ENCODE measurements around the gene KIF11. TPM values are rescaled to one million over a fixed set of nuclear protein-coding genes. Genes with fewer than 3 reads are reported as not detected.

The KIF11 gene
- total RNA-seq, 2 donors from 2014 or later: 36.5 to 55.7 TPM

DNA sequence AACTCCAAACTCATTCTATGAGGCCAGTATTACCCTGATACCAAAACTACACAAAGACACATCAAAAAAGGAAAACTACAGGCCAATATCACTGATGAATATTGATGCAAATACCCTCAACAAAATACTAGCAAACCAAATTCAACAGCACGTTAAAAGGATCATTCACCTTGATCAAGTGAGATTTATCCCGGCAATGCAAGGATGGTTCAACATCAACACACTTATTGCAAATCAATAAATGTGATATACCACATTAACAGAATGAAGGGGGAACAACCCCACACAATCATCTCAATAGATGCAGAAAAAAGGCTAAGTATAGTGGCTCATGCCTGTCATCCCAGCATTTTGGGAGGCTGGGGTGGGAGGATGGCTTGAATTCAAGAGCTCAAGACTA lies 39.0 kb upstream of the KIF11 start:
- Histone ChIP-seq H3K27me3 (ENCODE audit: control insufficient read depth, insufficient read depth, low read length, poor library complexity, severe bottlenecking) (no peaks in the 10 kb centered on the region), H3K9me3 (ENCODE audit: control insufficient read depth, low read length) (peaks cover 39% of the 10 kb centered on the region), H3K36me3 (ENCODE audit: control insufficient read depth, insufficient read depth, low read length) (peaks cover 51% of the 10 kb centered on the region), H3K4me1 (ENCODE audit: control insufficient read depth, insufficient read depth, low read length) (no peaks in the 10 kb centered on the region), H3K4me3 (ENCODE audit: low read length) (no peak overlapping the region), H3K27ac (ENCODE audit: low read depth, low read length) (no peak overlapping the region), H3K9ac (ENCODE audit: extremely low read depth, low read length, poor library complexity, severe bottlenecking) (no peak overlapping the region)
- H3K4me3 Mint-ChIP-seq: no peak overlapping the region
- WGBS, 2 experiments (ENCODE audit: insufficient coverage in 1 of 2, insufficient read length in 1 of 2): 90% methylated on average over 2 of the region's 2 CpGs; no CpG with 5 or more reads in 1 of the 2 experiments
- TF ChIP-seq, protein P1, sequence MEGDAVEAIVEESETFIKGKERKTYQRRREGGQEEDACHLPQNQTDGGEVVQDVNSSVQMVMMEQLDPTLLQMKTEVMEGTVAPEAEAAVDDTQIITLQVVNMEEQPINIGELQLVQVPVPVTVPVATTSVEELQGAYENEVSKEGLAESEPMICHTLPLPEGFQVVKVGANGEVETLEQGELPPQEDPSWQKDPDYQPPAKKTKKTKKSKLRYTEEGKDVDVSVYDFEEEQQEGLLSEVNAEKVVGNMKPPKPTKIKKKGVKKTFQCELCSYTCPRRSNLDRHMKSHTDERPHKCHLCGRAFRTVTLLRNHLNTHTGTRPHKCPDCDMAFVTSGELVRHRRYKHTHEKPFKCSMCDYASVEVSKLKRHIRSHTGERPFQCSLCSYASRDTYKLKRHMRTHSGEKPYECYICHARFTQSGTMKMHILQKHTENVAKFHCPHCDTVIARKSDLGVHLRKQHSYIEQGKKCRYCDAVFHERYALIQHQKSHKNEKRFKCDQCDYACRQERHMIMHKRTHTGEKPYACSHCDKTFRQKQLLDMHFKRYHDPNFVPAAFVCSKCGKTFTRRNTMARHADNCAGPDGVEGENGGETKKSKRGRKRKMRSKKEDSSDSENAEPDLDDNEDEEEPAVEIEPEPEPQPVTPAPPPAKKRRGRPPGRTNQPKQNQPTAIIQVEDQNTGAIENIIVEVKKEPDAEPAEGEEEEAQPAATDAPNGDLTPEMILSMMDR (conservative IDR thresholded peaks at IDR 0.05): no peak
- peaks cover 38% of the 10 kb centered on the region for H3K9me3 Mint-ChIP-seq
- no peak for DNase-seq
- H3K36me3 Mint-ChIP-seq (ENCODE audit: low read depth): peaks cover 65% of the 10 kb centered on the region
- H3K4me1 Mint-ChIP-seq: no peaks in the 10 kb centered on the region
- H3K27me3 Mint-ChIP-seq (ENCODE audit: insufficient read depth): no peaks in the 10 kb centered on the region
- H3K27ac Mint-ChIP-seq: no peak overlapping the region

DNA sequence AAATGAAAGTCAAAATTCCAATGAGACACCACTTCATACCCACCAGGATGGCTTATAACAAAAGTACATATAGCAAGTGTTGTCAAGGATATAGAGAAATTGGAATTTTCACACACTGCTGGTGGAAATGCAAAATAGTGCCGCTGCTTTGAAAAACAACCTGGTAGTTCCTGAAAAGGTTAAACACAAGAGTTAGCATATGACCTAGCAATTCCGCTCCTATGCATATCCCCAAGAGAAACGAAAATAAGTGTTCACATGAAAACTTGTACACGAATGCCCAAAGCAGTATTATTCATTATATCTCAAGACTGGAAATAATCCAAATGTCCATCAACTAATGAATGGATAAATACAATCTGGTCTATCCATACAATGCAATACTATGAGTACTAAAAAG lies 33.9 kb upstream of the KIF11 start:
- peaks cover 72% of the 10 kb centered on the region for H3K36me3 ChIP-seq (ENCODE audit: control insufficient read depth, insufficient read depth, low read length)
- peaks cover 44% of the 10 kb centered on the region for H3K9me3 Mint-ChIP-seq
- WGBS, 2 experiments (ENCODE audit: insufficient coverage in 1 of 2, insufficient read length in 1 of 2): 93 to 95% methylated on average over 3 to 4 of the region's 4 CpGs
- no peak overlapping the region for H3K27ac ChIP-seq (ENCODE audit: low read depth, low read length)
- H3K4me3 ChIP-seq (ENCODE audit: low read length): peak overlapping the region; percentile 53
- no peaks in the 10 kb centered on the region for H3K27me3 Mint-ChIP-seq (ENCODE audit: insufficient read depth)
- no peaks in the 10 kb centered on the region for H3K4me1 ChIP-seq (ENCODE audit: control insufficient read depth, insufficient read depth, low read length)
- no peak for DNase-seq
- H3K9me3 ChIP-seq (ENCODE audit: control insufficient read depth, low read length): peaks cover 46% of the 10 kb centered on the region
- no peak overlapping the region for H3K4me3 Mint-ChIP-seq
- peaks cover 80% of the 10 kb centered on the region for H3K36me3 Mint-ChIP-seq (ENCODE audit: low read depth)
- TF ChIP-seq, protein P1 (conservative IDR thresholded peaks at IDR 0.05): no peak
- H3K27me3 ChIP-seq (ENCODE audit: control insufficient read depth, insufficient read depth, low read length, poor library complexity, severe bottlenecking): no peaks in the 10 kb centered on the region
- H3K27ac Mint-ChIP-seq: no peak overlapping the region
- no peak overlapping the region for H3K9ac ChIP-seq (ENCODE audit: extremely low read depth, low read length, poor library complexity, severe bottlenecking)
- no peaks in the 10 kb centered on the region for H3K4me1 Mint-ChIP-seq

DNA sequence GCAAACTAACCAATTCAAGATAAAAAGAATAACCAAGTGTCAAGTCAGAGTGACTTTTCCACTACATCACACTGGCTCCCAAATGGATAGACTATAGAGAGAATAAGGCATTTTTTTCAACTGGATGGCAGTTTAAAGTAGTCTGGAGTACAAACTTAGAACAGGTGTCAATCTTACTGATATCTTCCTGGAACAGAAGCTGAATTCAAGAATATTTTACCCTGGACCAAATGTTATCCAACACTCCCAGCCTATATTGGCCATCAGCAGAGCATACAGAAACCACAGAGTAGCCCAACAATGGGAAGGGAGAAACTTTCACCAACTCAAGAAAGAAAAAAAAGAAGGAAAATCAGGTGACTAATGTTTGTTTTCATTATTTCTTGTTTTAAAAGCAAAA lies 30.5 kb upstream of the KIF11 start:
- Histone ChIP-seq H3K9ac (ENCODE audit: extremely low read depth, low read length, poor library complexity, severe bottlenecking) (no peak overlapping the region), H3K27me3 (ENCODE audit: control insufficient read depth, insufficient read depth, low read length, poor library complexity, severe bottlenecking) (no peaks in the 10 kb centered on the region), H3K27ac (ENCODE audit: low read depth, low read length) (no peak overlapping the region), H3K4me1 (ENCODE audit: control insufficient read depth, insufficient read depth, low read length) (no peaks in the 10 kb centered on the region), H3K9me3 (ENCODE audit: control insufficient read depth, low read length) (peaks cover 31% of the 10 kb centered on the region), H3K4me3 (ENCODE audit: low read length) (no peak overlapping the region), H3K36me3 (ENCODE audit: control insufficient read depth, insufficient read depth, low read length) (peaks cover 63% of the 10 kb centered on the region)
- no peaks in the 10 kb centered on the region for H3K27me3 Mint-ChIP-seq (ENCODE audit: insufficient read depth)
- peaks cover 60% of the 10 kb centered on the region for H3K36me3 Mint-ChIP-seq (ENCODE audit: low read depth)
- DNase-seq: no peak
- no peak overlapping the region for H3K4me3 Mint-ChIP-seq
- H3K4me1 Mint-ChIP-seq: peaks cover 3% of the 10 kb centered on the region
- H3K9me3 Mint-ChIP-seq: peaks cover 26% of the 10 kb centered on the region
- H3K27ac Mint-ChIP-seq: no peak overlapping the region
- TF ChIP-seq, protein P1 (conservative IDR thresholded peaks at IDR 0.05): no peak
